ENCODE measurements around the gene PRKCE. TPM values are rescaled to one million over a fixed set of nuclear protein-coding genes. Genes with fewer than 3 reads are reported as not detected.

PRKCE gene
- total and polyA plus RNA-seq, 2 experiments from 2014 or later: 9.6 to 11.9 TPM

- no peaks in the 10 kb centered on the region for H4K20me1 ChIP-seq (ENCODE audit: insufficient read depth, poor library complexity, severe bottlenecking)
- no peak overlapping the region for H3K4me2 ChIP-seq
- H3K27me3 ChIP-seq: no peaks in the 10 kb centered on the region
- H3K4me3 ChIP-seq: no peak overlapping the region
- H3K79me2 ChIP-seq: no peaks in the 10 kb centered on the region
- WGBS (ENCODE audit: low lambda C conversion rate, missing lambda C conversion rate): 95% methylated on average over 4 of the region's 4 CpGs
- no peak overlapping the region for H2AFZ ChIP-seq
- peaks cover 8% of the 10 kb centered on the region for H3K4me1 ChIP-seq (ENCODE audit: insufficient read depth)
- no peak overlapping the region for H3K27ac ChIP-seq
- H3K9me3 ChIP-seq (ENCODE audit: low read depth): no peaks in the 10 kb centered on the region
- no peak for TF ChIP-seq EZH2 (IDR thresholded peaks at IDR 0.05; ENCODE audit: borderline replicate concordance)
- no peak for TF ChIP-seq EZH2phosphoT487 (IDR thresholded peaks at IDR 0.05; ENCODE audit: low read depth, severe bottlenecking, unreplicated experiment)
- TF ChIP-seq CTCF (IDR thresholded peaks at IDR 0.05; ENCODE audit: poor library complexity): no peak
- H3K9me2 ChIP-seq (replicated peaks; ENCODE audit: insufficient read depth): no peaks in the 10 kb centered on the region
- no peak for DNase-seq (ENCODE audit: low spot score)
- no peaks in the 10 kb centered on the region for H3K36me3 ChIP-seq (replicated peaks; ENCODE audit: insufficient read depth, low read depth)
These were observed 479.0 kb downstream of the PRKCE start for GRCh38 chr2:46130511-46130910.

- Histone ChIP-seq H3K4me2 (no peak overlapping the region), H3K4me3 (no peak overlapping the region), H3K27me3 (no peaks in the 10 kb centered on the region), H3K4me1 (ENCODE audit: insufficient read depth) (peaks cover 21% of the 10 kb centered on the region), H3K9me2 (replicated peaks; ENCODE audit: insufficient read depth) (no peaks in the 10 kb centered on the region), H4K20me1 (ENCODE audit: insufficient read depth, poor library complexity, severe bottlenecking) (no peaks in the 10 kb centered on the region), H3K9me3 (ENCODE audit: low read depth) (no peaks in the 10 kb centered on the region), H3K79me2 (no peaks in the 10 kb centered on the region), H2AFZ (no peak overlapping the region), H3K27ac (no peak overlapping the region), H3K36me3 (replicated peaks; ENCODE audit: insufficient read depth, low read depth) (no peaks in the 10 kb centered on the region)
- 98% methylated on average over 8 of the region's 8 CpGs for WGBS (ENCODE audit: low lambda C conversion rate, missing lambda C conversion rate)
- no peak for DNase-seq (ENCODE audit: low spot score)
- TF ChIP-seq CTCF (IDR thresholded peaks at IDR 0.05; ENCODE audit: poor library complexity) (no peak), EZH2 (IDR thresholded peaks at IDR 0.05; ENCODE audit: borderline replicate concordance) (no peak), EZH2phosphoT487 (IDR thresholded peaks at IDR 0.05; ENCODE audit: low read depth, severe bottlenecking, unreplicated experiment) (no peak)
These were observed 481.5 kb downstream of the PRKCE start for GRCh38 chr2:46132996-46133395.

- Histone ChIP-seq H3K4me1 (ENCODE audit: insufficient read depth) (peaks cover 21% of the 10 kb centered on the region), H4K20me1 (ENCODE audit: insufficient read depth, poor library complexity, severe bottlenecking) (no peaks in the 10 kb centered on the region), H3K4me3 (no peak overlapping the region), H3K27ac (peak overlapping the region; percentile 70), H3K79me2 (no peaks in the 10 kb centered on the region), H3K4me2 (no peak overlapping the region), H3K9me2 (replicated peaks; ENCODE audit: insufficient read depth) (no peaks in the 10 kb centered on the region), H3K27me3 (no peaks in the 10 kb centered on the region), H2AFZ (no peak overlapping the region), H3K36me3 (replicated peaks; ENCODE audit: insufficient read depth, low read depth) (no peaks in the 10 kb centered on the region), H3K9me3 (ENCODE audit: low read depth) (no peaks in the 10 kb centered on the region)
- WGBS (ENCODE audit: low lambda C conversion rate, missing lambda C conversion rate): 63% methylated on average over 8 of the region's 8 CpGs
- DNase-seq (ENCODE audit: low spot score): no peak
- no peak for TF ChIP-seq CTCF (IDR thresholded peaks at IDR 0.05; ENCODE audit: poor library complexity)
- TF ChIP-seq EZH2phosphoT487 (IDR thresholded peaks at IDR 0.05; ENCODE audit: low read depth, severe bottlenecking, unreplicated experiment): no peak
- TF ChIP-seq EZH2 (IDR thresholded peaks at IDR 0.05; ENCODE audit: borderline replicate concordance): no peak
These were observed 483.2 kb downstream of the PRKCE start for GRCh38 chr2:46134531-46135227.
